DMS153 treated with DMSO at 0.1 percent for 48 hours (cell line): Measurements from ENCODE around the gene WNT1.

Source experiments
- DNase-seq: peaks from one replicate; lab custom pipeline; 2025; ENCODE audit not compliant: unreplicated experiment; lab: John Stamatoyannopoulos, UW

Gene WNT1

DNA sequence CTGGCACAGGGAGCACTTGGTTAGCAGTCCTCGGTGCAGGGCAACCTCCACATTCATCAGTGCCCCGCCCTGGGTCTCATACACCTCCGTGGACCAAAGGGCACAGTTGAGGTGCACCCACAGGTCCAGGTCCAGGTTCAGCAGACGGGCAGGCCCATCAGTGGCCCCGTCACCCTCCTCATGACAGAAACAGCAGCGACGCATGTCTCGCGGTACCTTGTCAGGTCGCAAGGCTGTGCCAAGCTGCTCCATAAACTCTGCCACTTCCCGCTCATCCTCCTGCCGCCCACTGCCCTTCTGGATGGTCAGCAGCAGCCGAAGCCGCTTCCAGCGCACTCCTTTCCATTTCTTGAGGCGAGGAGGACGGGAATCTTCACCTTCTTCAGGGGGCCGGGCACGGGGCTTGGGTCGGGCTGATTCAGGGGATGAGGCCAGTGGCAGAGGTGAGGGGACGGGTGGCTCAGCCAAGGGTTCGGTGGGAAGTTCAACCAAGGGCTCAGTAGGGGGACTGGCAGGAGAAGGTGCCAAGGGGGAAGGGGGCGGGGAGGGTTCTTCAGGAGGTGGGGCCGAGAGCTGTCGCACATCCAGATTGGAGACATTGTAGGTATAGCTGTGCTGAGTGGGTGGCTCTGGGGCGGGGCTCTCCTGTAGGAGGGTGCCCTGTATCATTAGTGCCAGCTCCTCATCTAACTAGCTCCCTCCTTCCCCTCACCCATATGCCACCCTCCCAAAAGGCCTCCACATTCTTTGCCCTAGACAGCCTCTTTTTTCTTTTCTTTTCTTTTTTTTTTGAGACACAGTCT is 48.8 kb downstream of the WNT1 start:
- DNase-seq: no peak

DNA sequence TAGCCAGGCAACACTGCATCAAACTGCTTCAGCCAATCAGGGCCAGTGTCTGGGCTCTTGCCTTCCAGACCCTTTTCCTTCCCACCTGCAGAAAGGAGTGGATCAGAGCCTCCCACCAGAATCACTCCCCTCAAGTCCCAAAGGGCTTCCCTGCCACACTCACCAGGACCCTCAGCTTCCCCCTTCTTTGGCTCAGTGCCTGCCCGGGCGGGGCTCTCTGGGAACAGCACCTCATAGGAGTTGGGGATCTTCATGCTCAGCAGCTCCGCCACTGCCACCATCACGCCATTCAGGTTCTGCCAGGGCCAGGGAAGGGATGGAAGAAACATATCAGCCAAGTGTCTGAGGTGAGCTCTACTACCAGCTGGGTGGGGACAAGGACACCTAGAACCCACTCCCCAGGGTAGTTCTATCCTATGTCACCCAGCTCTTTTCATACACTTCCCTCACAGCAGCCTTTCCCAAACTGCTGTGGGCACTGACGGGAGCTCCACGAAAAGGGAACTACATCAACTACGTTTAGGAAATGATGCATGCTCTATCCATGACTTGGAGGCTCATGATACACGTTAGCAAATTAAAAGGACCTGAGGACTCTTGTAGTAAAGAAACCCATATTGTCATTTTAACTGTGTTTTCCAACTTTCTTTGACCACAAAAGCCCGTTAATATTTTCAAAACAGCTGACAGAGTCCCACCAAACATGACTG is 49.9 kb downstream of the WNT1 start:
- DNase-seq: no peak

DNA sequence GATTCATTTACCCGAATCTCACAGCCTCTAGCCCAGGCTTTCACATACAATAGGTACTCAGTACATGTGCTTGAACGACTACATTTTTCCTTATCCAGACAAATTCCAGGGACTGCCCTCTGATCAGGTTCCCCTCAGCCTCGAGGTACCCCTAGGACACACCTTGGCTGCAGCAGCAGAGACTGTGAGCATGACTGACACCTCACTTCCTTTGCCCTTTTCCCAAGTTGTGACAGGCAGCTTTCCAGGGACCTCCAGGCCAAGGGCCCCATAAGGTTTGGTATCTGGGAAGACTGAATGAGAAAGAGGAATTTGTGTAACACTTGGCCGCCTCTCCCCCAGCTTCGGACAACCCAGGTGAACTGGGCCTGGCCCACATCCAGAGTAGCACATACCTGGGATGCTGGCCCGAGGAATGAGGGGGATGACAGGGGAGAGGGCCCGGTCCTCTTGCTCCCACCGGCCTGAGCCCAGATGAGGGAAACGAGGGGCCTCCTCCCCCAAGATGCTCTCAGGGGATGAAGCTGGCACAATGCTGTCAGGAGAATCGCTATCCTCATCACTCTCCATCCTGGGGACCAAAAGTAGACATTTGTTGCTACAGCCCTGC is 50.6 kb downstream of the WNT1 start:
- DNase-seq: no peak

DNA sequence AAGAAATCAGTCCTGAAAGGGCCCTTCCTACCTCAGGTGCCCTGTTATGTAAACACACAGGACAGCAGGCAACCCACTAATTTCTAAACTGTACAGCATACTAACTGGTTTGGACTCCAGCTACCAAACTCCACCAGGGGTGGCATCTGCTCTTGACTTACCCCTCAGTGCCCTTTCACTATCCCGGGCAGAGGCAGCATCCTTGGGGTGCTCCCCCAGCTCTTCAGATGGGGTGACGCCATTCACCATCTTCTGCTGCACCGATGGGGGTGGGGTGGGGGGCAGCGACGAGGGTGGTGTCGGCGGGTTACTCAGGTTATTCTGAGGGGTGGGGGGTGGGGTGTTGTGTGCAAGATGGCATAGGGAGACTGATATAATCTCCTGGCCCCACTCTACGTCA is 52.0 kb downstream of the WNT1 start:
- DNase-seq: no peak

DNA sequence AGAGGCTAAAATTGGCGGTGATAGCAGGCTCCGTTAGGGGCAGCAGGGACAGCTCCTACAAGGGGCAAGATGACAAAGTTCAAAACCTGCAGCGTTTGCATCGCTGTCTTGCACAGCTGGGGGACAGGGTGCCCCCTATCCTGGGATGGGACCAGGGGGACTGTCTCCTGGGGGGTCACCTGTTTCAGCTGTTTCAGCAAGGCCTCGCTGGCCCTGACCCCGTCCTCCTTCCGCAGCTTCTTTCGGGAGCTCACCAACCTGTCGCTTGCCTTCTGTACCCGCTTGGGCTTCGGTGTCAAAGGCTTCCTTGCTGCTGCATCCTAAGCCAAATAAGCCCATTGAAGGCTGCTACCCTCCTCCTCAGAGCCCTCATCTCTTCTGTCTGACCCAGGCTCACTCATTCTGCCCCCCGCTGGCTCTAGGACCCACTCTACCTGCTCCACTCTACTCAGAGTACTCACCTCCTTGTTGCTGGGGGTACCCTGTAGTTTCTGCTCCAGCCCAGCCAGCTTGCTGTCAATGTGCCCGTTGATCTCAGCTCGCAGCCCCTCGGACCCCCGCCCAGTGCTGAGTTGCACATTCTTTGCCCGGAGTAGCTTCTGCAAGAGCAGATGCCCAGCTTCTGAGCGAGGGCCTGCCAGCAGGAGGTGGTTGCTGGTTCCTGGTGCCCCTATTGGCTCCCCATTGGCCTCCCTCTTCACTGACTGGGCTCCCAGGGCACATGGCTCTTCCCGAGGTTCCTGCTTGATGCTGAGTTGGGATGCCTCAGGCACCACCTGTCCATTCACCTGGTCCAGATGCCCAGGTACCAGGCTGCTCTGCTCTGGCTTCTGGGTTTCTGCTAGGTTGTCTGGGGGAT is 52.8 kb downstream of the WNT1 start:
- DNase-seq: no peak

DNA sequence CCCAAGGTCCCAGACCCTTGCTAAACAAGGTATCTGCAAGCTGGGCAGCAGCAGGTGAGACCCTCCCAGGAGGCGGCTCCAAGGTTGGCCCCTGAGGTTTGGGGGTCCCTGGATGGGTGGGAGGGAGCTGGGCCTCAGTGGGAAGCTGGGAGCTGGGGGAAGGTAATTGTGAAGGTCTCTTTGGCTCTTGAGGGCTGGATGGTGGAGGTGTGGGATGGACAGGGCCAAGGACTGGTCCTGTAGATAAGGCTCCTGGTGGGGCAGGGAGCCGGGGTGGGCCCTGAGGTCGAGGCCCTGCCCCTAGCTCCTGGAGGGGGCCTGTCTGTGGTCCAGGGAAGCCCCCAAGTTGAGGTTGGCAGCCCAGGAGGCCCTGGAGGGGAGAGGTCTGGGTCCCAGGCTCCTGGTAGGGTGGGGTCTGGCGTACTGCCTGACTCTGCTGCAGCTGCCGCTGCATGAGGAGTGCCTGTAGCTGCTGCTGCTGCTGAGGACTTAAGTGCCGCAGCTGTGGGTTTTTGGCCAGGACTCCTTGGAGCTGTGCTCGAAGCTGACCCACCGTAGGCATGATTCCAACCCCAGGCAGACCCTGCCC is 53.5 kb downstream of the WNT1 start:
- DNase-seq: no peak
